ENCODE data around the gene MRPS2.
"Not testable (repeated sequence)": the region's sequence is repeated elsewhere in the genome, so short reads cannot be mapped to it uniquely, and the experiment has no call there.

Gene MRPS2

GRCh38 chr9:135534826-135535225, 34.3 kb downstream of the MRPS2 start:
- DNase-seq: not testable (repeated sequence)

GRCh38 chr9:135535631-135536030, 35.1 kb downstream of the MRPS2 start:
- not testable (repeated sequence) for DNase-seq

- no peak for DNase-seq
Measured at GRCh38 chr9:135536216-135536615, 35.7 kb downstream of the MRPS2 start.

GRCh38 chr9:135543262-135543894, 42.9 kb downstream of the MRPS2 start:
- not testable (repeated sequence) for DNase-seq

- DNase-seq: no peak
Measured at GRCh38 chr9:135544981-135545635, 44.6 kb downstream of the MRPS2 start.

- DNase-seq: not testable (repeated sequence)
Measured at GRCh38 chr9:135545646-135546176, 45.2 kb downstream of the MRPS2 start, which contains the start of gene OBP2A. Gene OBP2A, plus strand, starts transcription at chr9:135546126. Its CDS starts 55 bp downstream, at chr9:135546181.

GRCh38 chr9:135546792-135547617, 46.5 kb downstream of the MRPS2 start:
- DNase-seq: not testable (repeated sequence)

- DNase-seq: no peak
Measured at GRCh38 chr9:135547756-135548736, 47.6 kb downstream of the MRPS2 start.

- DNase-seq: not testable (repeated sequence)
Measured at GRCh38 chr9:135549478-135550343, 49.2 kb downstream of the MRPS2 start.

- DNase-seq: no peak
Measured at GRCh38 chr9:135550344-135550918, 49.9 kb downstream of the MRPS2 start.

GRCh38 chr9:135551031-135551430, 50.5 kb downstream of the MRPS2 start:
- DNase-seq: no peak

- no peak for DNase-seq
Measured at GRCh38 chr9:135551456-135551855, 51.0 kb downstream of the MRPS2 start.

- DNase-seq: no peak
Measured at GRCh38 chr9:135552021-135552697, 51.7 kb downstream of the MRPS2 start.

- DNase-seq: no peak
Measured at GRCh38 chr9:135552698-135553171, 52.3 kb downstream of the MRPS2 start.

Measured in activated CD8-positive, alpha-beta memory T cell treated with anti-CD3 and anti-CD28 coated beads for 24 hours (primary cell).